ENCODE results near the gene C22orf23.

Gene C22orf23

GRCh38 chr22:37897807-37898206 lies 55.6 kb downstream of the C22orf23 start:
- no peak for DNase-seq (ENCODE audit: low spot score)

- no peak for DNase-seq (ENCODE audit: low spot score)
Measured at GRCh38 chr22:37896939-37897338, 56.5 kb downstream of the C22orf23 start.

- DNase-seq (ENCODE audit: low spot score): peak; percentile 52
Measured at GRCh38 chr22:37896181-37896592, 57.2 kb downstream of the C22orf23 start.

GRCh38 chr22:37894939-37895670 lies 58.3 kb downstream of the C22orf23 start:
- DNase-seq (ENCODE audit: low spot score): no peak

- DNase-seq (ENCODE audit: low spot score): no peak
Measured at GRCh38 chr22:37893583-37893983, 59.8 kb downstream of the C22orf23 start.

Data from germinal center (tissue), 1 donor.